Esophagus muscularis mucosa (tissue), 4 donors: ENCODE measurements around the gene CFAP141. TPM values are rescaled to one million over a fixed set of nuclear protein-coding genes. Genes with fewer than 3 reads are reported as not detected.
A peak's percentile ranks its signal among the peaks of the same experiment; 100 is the strongest.

Source experiments
- DNase-seq: peaks from one replicate; pipeline ENCODE4 v3.0.0-alpha.2; 2017; ENCODE audit errors: extremely low spot score
- H3K27ac ChIP-seq, 4 donors: fragments of 200-600 bp; sonication (generic); replicated peaks in 1 of 4; 1 replicate in 3 of 4; 2 replicates in 1 of 4; pipeline ENCODE4 v1.5.1; 2016 to 2019; ENCODE audit warnings: mild to moderate bottlenecking in 1 of 4
- H3K27me3 ChIP-seq, 4 donors: fragments of 200-600 bp; sonication (generic); one replicate each; pipeline versions ENCODE4 v1.5.1 to v1.6.0; 2016 to 2019
- H3K36me3 ChIP-seq, 4 donors: fragments of 200-600 bp; sonication (generic); one replicate each; pipeline ENCODE4 v1.5.1; 2016 to 2019
- H3K4me1 ChIP-seq, 4 donors: fragments of 200-600 bp; sonication (generic); one replicate each; pipeline ENCODE4 v1.5.1; 2016 to 2019
- H3K4me3 ChIP-seq, 4 donors: fragments of 200-600 bp; sonication (generic); 1 replicate in 2 of 4; 2 replicates in 2 of 4; pipeline ENCODE4 v1.5.1; 2016 to 2019; ENCODE audit warnings: mild to moderate bottlenecking in 4 of 4, moderate library complexity in 1 of 4
- H3K9me3 ChIP-seq, 4 donors: fragments of 200-600 bp; sonication (generic); 1 replicate in 3 of 4; 2 replicates in 1 of 4; pipeline ENCODE4 v1.5.1; 2016 to 2019
- CTCF ChIP-seq, 3 experiments: fragments of 200-600 bp in 2 of 3; fragments of 450-650 bp in 1 of 3; sonication (generic) in 2 of 3; IDR thresholded peaks; one replicate each; pipeline ENCODE4 v1.5.1; 2017 to 2019; ENCODE audit warnings: antibody characterized with exemption in 3 of 3, mild to moderate bottlenecking in 2 of 3, moderate library complexity in 1 of 3
- EP300 ChIP-seq: sonication (generic); formaldehyde crosslinking; IDR thresholded peaks from one replicate; pipeline ENCODE4 v1.6.1; 2017; ENCODE audit warnings: antibody characterized with exemption
- POLR2A ChIP-seq: fragments of 450-650 bp; IDR thresholded peaks from one replicate; pipeline ENCODE4 v1.6.1; 2017; ENCODE audit warnings: antibody characterized with exemption, moderate library complexity, mild to moderate bottlenecking, low read depth
- POLR2AphosphoS5 ChIP-seq, 2 donors: sonication (generic); formaldehyde crosslinking; IDR thresholded peaks; one replicate each; pipeline ENCODE4 v1.6.1; 2017; ENCODE audit warnings: antibody characterized with exemption in 2 of 2
- WGBS: methylation state at CpG from one replicate; pipeline ENCODE4 v1.1.5; 2018; 5-methylcytosine and 5-hydroxymethylcytosine counted together
- intact Hi-C: fragments of 100-400 bp; cut with DNase I; formaldehyde crosslinking; loops from one replicate; pipeline ENCODE4 v1.15.1; 2023
- total RNA-seq, 4 donors: library from RNA; depleted of rRNA; stranded (reverse); fragments of >200 nt; gene quantifications; one replicate each; pipeline versions ENCODE4 v1.1.0 to v1.2.1, GENCODE V29; 2016

CFAP141 gene
- total RNA-seq, 4 donors from 2014 or later, result not detected

GRCh38 chr1:154176337-154176736 lies 29.8 kb downstream of the CFAP141 start:
- H3K9me3 ChIP-seq, result no peaks in the 10 kb centered on the region
- peak in 1 of 2 donors; percentile 28 for TF ChIP-seq POLR2AphosphoS5 (IDR thresholded peaks at IDR 0.05)
- no peak for TF ChIP-seq EP300
- H3K36me3 ChIP-seq, result peaks cover 22 to 60% (median 45%) of the 10 kb centered on the region in 4 donors
- H3K4me3 ChIP-seq, result no peak overlapping the region
- H3K4me1 ChIP-seq, result peaks cover 52 to 61% (median 61%) of the 10 kb centered on the region in 4 donors
- DNase-seq, result no peak
- H3K27me3 ChIP-seq, result no peaks in the 10 kb centered on the region
- intact Hi-C loops, result no loop called here
- peak overlapping the region in 3 of 4 donors; percentile 51 to 65 (median 62) for H3K27ac ChIP-seq
- 28% methylated on average over 2 of the region's 2 CpGs for WGBS

GRCh38 chr1:154174654-154175053 lies 31.5 kb downstream of the CFAP141 start:
- TF ChIP-seq POLR2AphosphoS5 (IDR thresholded peaks at IDR 0.05), result no peak
- TF ChIP-seq POLR2A, result no peak
- TF ChIP-seq CTCF (IDR thresholded peaks at IDR 0.05), result no peak
- no peak for TF ChIP-seq EP300
- peaks cover 35 to 44% (median 44%) of the 10 kb centered on the region in 4 donors for H3K4me1 ChIP-seq
- peaks cover 39 to 72% (median 62%) of the 10 kb centered on the region in 4 donors for H3K36me3 ChIP-seq
- no peaks in the 10 kb centered on the region for H3K27me3 ChIP-seq
- H3K27ac ChIP-seq, result no peak overlapping the region
- 90% methylated on average over 4 of the region's 4 CpGs for WGBS
- no peaks in the 10 kb centered on the region for H3K9me3 ChIP-seq
- DNase-seq, result no peak
- no peak overlapping the region for H3K4me3 ChIP-seq
- intact Hi-C loops, result no loop called here

GRCh38 chr1:154171880-154172279 lies 34.3 kb downstream of the CFAP141 start:
- intact Hi-C loops, result no loop called here

GRCh38 chr1:154171223-154171583 lies 34.9 kb downstream of the CFAP141 start:
- WGBS, result 92% methylated on average over 4 of the region's 4 CpGs
- peaks cover 70 to 98% (median 92%) of the 10 kb centered on the region in 4 donors for H3K36me3 ChIP-seq

More at GRCh38 chr1:154171880-154172279, 34.3 kb downstream of the CFAP141 start:
- H3K27ac ChIP-seq, result no peak overlapping the region
- H3K9me3 ChIP-seq, result no peaks in the 10 kb centered on the region
- no peak overlapping the region for H3K4me3 ChIP-seq
- H3K4me1 ChIP-seq, result peaks cover 11 to 17% (median 16%) of the 10 kb centered on the region in 4 donors
- TF ChIP-seq CTCF (IDR thresholded peaks at IDR 0.05) (no peak), POLR2AphosphoS5 (IDR thresholded peaks at IDR 0.05) (no peak), POLR2A (no peak), EP300 (no peak)
- H3K36me3 ChIP-seq, result peaks cover 63 to 91% (median 85%) of the 10 kb centered on the region in 4 donors
- WGBS, result 86% methylated on average over 5 of the region's 5 CpGs
- no peaks in the 10 kb centered on the region for H3K27me3 ChIP-seq
- DNase-seq, result no peak

More at GRCh38 chr1:154171223-154171583, 34.9 kb downstream of the CFAP141 start:
- Histone ChIP-seq H3K4me1 (peaks cover 5 to 10% (median 9%) of the 10 kb centered on the region in 4 donors), H3K4me3 (no peak overlapping the region), H3K27me3 (no peaks in the 10 kb centered on the region), H3K9me3 (no peaks in the 10 kb centered on the region), H3K27ac (no peak overlapping the region)
- intact Hi-C loops, result no loop called here
- no peak for DNase-seq
- TF ChIP-seq CTCF (IDR thresholded peaks at IDR 0.05), result no peak
- no peak for TF ChIP-seq POLR2A
- TF ChIP-seq EP300, result no peak
- no peak for TF ChIP-seq POLR2AphosphoS5 (IDR thresholded peaks at IDR 0.05)
